SH-SY5Y (cell line): ENCODE measurements around the gene RARRES1.

Experiments used
- GATA2 ChIP-seq: IDR thresholded peaks from 2 replicates; pipeline ENCODE4 v1.6.1; 2011; ENCODE audit warnings: mild to moderate bottlenecking, low read depth, low read length
- GATA3 ChIP-seq: IDR thresholded peaks from 2 replicates; pipeline ENCODE4 v1.6.1; 2011; ENCODE audit warnings: low read depth, mild to moderate bottlenecking, low read length, moderate library complexity

The RARRES1 gene

GRCh38 chr3:158731486-158731885, 771 bp downstream of the RARRES1 start:
- TF ChIP-seq GATA3, result no peak
- TF ChIP-seq GATA2, result no peak

DNA sequence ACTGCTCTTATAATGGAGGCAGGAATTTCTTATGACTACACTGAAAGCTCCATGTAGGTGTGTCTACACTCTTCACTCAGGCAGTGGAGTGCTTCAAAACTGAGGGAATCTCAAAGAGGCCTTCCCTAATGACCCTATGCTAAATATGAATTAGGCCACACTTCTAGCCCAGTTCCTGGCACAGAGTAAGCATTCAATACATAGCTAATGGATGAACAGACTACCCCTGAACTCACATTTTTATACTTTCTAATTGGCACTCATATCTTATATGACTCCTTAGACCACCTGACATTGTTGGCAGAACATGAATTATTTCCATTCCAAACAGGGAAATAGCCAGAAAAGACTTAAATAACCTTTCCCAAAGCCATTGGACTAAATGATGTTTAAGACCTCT, 3.4 kb downstream of the RARRES1 start:
- TF ChIP-seq GATA2, result no peak
- no peak for TF ChIP-seq GATA3

GRCh38 chr3:158728061-158728377, 4.2 kb downstream of the RARRES1 start:
- TF ChIP-seq GATA2, result no peak
- TF ChIP-seq GATA3, result no peak

- TF ChIP-seq GATA3 (no peak), GATA2 (no peak)
These were observed 4.8 kb downstream of the RARRES1 start for GRCh38 chr3:158727206-158728060.

GRCh38 chr3:158725348-158726011, 6.8 kb downstream of the RARRES1 start:
- TF ChIP-seq GATA2, result no peak
- no peak for TF ChIP-seq GATA3

DNA sequence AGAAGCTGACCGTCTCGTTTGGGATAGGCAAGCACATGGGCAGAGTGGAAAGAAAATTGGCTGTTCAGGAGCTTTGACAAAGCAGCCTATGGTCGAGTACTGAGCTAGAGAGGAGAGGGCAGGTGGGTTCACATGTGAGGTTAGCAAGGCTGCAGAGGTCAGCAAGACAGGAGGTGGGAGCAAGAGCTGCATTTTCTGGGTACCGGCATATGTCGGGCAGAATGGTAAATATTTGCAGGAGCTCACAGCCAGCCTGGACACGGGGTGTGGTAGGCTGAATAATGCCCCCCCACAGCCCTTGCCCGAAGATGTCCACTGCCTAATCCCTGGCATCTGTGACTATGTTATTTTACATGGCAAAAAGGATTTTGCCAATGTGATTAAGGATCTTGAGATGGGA, 8.3 kb downstream of the RARRES1 start:
- no peak for TF ChIP-seq GATA2
- TF ChIP-seq GATA3, result no peak

DNA sequence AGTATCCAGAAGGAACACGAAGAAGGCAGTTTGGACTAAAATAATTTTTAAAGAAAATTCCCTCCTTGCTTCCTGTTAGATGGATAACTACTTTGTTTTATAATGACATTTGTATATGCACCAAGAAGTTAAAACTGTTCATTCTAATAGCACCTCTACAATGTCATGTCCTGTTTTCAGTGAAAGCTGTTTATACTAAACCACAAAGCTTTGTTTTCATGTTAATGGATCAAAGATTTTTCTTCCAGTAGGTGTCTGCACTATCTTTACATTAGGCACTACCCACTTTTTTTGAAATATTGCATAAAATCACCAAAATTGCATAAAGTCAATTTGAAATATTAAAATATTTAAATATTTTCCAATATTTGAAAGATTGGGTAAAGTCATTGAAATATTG, 10.1 kb downstream of the RARRES1 start:
- TF ChIP-seq GATA2, result no peak
- TF ChIP-seq GATA3, result no peak

DNA sequence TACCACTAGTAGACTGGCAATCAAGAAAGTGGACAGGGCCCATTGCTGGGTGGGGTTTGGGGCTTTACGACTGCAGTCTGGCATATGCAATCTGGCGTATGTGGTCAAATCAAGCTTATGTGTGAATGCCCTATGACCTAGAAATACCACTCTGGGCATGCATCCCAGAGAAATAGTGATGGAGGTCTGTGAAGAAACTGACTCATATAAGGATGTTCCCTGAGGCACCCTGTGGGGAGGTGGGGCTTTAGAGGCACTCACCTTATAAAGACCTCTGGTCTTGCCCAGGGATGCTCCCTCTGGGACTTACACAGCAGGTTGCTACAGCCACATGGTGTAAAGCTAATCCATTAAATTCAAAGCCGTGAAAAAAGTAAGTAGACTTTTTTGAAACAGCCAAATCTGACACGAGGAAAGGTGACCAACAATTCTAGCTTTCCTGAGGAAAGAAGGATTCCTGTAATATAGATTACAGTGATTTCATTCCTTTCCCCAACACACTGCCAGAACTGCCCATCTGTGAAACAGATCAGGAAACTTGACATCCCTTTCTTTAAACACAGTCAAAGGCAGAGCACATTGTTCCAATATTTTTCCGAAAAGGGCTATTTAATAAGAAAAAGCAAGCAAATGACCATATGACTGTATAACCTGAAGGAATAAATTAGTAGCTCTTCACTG, 13.6 kb downstream of the RARRES1 start:
- TF ChIP-seq GATA2, result no peak
- TF ChIP-seq GATA3, result no peak

DNA sequence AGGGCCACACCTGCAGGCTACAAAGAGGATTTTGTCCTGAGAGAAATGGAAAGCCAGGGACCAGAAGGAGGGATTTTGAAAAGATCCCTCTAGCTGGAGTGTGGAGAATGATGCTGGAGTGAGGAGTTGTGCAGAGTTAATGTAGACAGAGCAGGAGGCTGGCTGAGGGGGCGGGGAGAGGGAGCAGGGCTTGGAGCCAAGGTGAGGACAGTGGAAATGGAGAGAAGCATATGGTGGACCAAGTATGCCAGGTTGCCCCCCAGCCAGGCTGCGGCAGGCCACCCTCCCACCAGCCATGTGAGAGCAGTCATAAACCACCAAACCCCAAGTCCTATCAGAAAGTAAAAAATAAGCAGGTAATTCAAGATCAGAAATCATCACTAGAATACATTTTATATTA, 14.7 kb downstream of the RARRES1 start:
- TF ChIP-seq GATA3, result no peak
- TF ChIP-seq GATA2, result no peak

GRCh38 chr3:158713094-158713499, 19.2 kb downstream of the RARRES1 start:
- TF ChIP-seq GATA2 (no peak), GATA3 (no peak)

DNA sequence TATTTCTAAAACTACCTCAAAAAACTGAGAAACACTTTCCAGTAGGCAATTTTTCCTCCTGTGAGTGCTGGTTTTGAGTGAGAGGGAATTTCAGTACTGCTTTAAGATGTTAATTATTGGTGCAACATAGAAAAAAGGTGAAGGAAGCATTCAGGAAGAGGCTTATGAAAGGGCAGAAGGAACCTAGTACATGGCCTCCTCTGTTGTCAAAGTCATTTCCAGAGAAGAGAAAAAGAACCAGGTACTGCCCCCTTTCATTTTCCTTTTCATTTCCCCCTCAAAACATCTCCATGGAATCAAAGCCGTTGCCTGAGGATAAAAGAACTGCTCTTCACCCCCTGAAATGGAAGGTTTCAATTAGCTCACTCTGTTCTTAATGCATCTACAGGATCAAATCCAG, 19.8 kb downstream of the RARRES1 start:
- no peak for TF ChIP-seq GATA2
- no peak for TF ChIP-seq GATA3

- no peak for TF ChIP-seq GATA2
- TF ChIP-seq GATA3, result no peak
These were observed 20.4 kb downstream of the RARRES1 start for GRCh38 chr3:158711886-158712285.

DNA sequence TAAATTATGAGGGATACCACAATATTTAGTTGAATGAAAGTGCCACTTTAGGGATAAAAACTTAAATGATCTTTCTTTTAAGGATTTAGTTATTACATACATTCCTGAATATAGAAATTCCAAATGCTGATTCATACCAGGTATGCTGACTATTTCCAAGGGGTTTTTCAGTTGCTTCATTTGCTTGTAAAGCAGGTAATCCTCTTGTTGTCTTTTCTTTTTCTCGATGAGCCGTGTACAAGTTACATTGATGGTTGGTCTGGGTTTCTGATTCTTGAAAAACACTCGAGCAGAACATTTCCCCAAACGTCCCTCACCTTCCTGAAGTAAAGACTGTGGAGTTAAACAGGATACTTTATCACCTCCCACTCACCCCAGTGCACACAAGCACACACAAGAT, 21.7 kb downstream of the RARRES1 start:
- TF ChIP-seq GATA3, result no peak
- no peak for TF ChIP-seq GATA2

- TF ChIP-seq GATA2, result no peak
- TF ChIP-seq GATA3, result no peak
These were observed 22.6 kb downstream of the RARRES1 start for GRCh38 chr3:158709666-158710083.

DNA sequence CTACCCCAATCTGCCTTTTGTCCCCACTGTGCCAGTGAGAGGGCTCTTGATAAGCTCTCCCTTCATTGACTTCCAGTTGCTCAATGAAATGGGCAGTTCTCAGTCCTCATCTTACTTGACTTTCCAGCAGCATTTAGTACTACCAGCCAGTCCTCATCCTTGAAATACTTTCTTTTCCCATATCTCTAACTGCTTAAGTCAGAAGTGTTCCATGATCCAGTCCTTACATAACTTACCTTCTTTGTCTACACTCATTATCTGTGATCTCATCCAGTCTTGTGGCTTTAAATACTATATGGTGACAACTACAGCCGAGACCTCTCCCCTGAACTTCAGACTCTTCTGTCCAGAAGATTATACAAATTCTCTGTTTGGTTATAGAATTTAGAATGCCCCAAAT, 28.7 kb downstream of the RARRES1 start:
- TF ChIP-seq GATA3 (no peak), GATA2 (no peak)
